Caco-2 (cell line): ENCODE measurements around the gene LRRC4. TPM values are rescaled to one million over a fixed set of nuclear protein-coding genes. Genes with fewer than 3 reads are reported as not detected.

Experiments
- BruUV-seq: library from RNA; stranded (reverse); fragments of 400-500 nt; replicated peaks from 2 replicates; lab custom pipeline; 2021; lab: Mats Ljungman, UMichigan
- CTCF ChIA-PET: fragments of 300-600 bp; sonication (Branson Sonifier 250); formaldehyde crosslinking; loops from one replicate; lab custom pipeline; 2022; ENCODE audit warnings: antibody characterized with exemption; lab: Charles Lee
- POLR2A ChIA-PET: fragments of 300-600 bp; sonication (Branson Sonifier 250); formaldehyde crosslinking; loops from one replicate; lab custom pipeline; 2022; ENCODE audit warnings: antibody characterized with exemption; lab: Charles Lee
- DNase-seq, 2 experiments: peaks; one replicate each; pipeline versions ENCODE4 v3.0.0 to v3.0.0-alpha.2; 2020 to 2022
- H3K27me3 ChIP-seq: replicated peaks from 2 replicates; pipeline ENCODE4 v1.6.0; 2011; ENCODE audit warnings: low read length; ENCODE audit not compliant: control insufficient read depth, insufficient read depth
- H3K36me3 ChIP-seq: 2 replicates; pipeline ENCODE4 v1.5.1; 2011; ENCODE audit warnings: low read length; ENCODE audit not compliant: control insufficient read depth, insufficient read depth
- H3K4me1 ChIP-seq: fragments of 250-450 bp; sonication (Bioruptor Pico); 2 replicates; pipeline ENCODE4 v1.5.1; 2020; ENCODE audit warnings: mild to moderate bottlenecking
- H3K4me3 ChIP-seq: 2 replicates; pipeline ENCODE4 v1.5.1; 2011; ENCODE audit warnings: low read depth, mild to moderate bottlenecking, control low read depth, low read length
- H3K9me3 ChIP-seq: fragments of 250-450 bp; sonication (Bioruptor Pico); 2 replicates; pipeline ENCODE4 v1.5.1; 2020; ENCODE audit warnings: mild to moderate bottlenecking, moderate library complexity
- H3K27ac Mint-ChIP-seq: one replicate; pipeline ENCODE4 v1.8.0; 2022; ENCODE audit warnings: mixed read lengths; ENCODE audit not compliant: unreplicated experiment
- H3K27me3 Mint-ChIP-seq: one replicate; pipeline ENCODE4 v1.8.0; 2022; ENCODE audit warnings: mixed read lengths; ENCODE audit not compliant: insufficient read depth, unreplicated experiment
- H3K36me3 Mint-ChIP-seq: one replicate; pipeline ENCODE4 v1.8.0; 2022; ENCODE audit warnings: mild to moderate bottlenecking, mixed read lengths; ENCODE audit not compliant: insufficient read depth, unreplicated experiment
- H3K4me1 Mint-ChIP-seq: one replicate; pipeline ENCODE4 v1.8.0; 2022; ENCODE audit warnings: low read depth, mixed read lengths; ENCODE audit not compliant: unreplicated experiment
- H3K4me3 Mint-ChIP-seq: one replicate; pipeline ENCODE4 v1.8.0; 2022; ENCODE audit warnings: mild to moderate bottlenecking, moderate library complexity, mixed read lengths; ENCODE audit not compliant: unreplicated experiment
- H3K9me3 Mint-ChIP-seq: one replicate; pipeline ENCODE4 v1.8.0; 2022; ENCODE audit warnings: mixed read lengths; ENCODE audit not compliant: unreplicated experiment
- CTCF ChIP-seq, 2 experiments: fragments of 200-600 bp in 1 of 2; IDR thresholded peaks; 1 replicate in 1 of 2; 2 replicates in 1 of 2; pipeline versions ENCODE4 v1.5.1 to v1.8.0; 2011 to 2022; ENCODE audit warnings: antibody characterized with exemption in 1 of 2, control low read depth in 1 of 2, inconsistent platforms in 1 of 2, low read depth in 1 of 2, low read length in 1 of 2, mild to moderate bottlenecking in 1 of 2, moderate library complexity in 1 of 2; ENCODE audit not compliant: insufficient read depth in 1 of 2, severe bottlenecking in 1 of 2, unreplicated experiment in 1 of 2
- intact Hi-C: fragments of 100-400 bp; cut with micrococcal nuclease; formaldehyde crosslinking; loops from one replicate; pipeline ENCODE4 v1.10.0; 2022; ENCODE audit not compliant: unreplicated experiment
- total RNA-seq: library from RNA; stranded (reverse); gene quantifications from 2 replicates; pipeline ENCODE4 v1.2.3, GENCODE V29; 2022

LRRC4 gene
- total RNA-seq, 1 experiment from 2014 or later, result not detected

GRCh38 chr7:128003787-128004186, 27.4 kb downstream of the LRRC4 start:
- peaks cover 95% of the 10 kb centered on the region for H3K36me3 Mint-ChIP-seq

GRCh38 chr7:128003167-128003566, 28.1 kb downstream of the LRRC4 start:
- intact Hi-C loops, result no loop called here
- H3K36me3 Mint-ChIP-seq, result peaks cover 95% of the 10 kb centered on the region
- no peak for TF ChIP-seq CTCF (IDR thresholded peaks at IDR 0.05; ENCODE audit: insufficient read depth in 1 of 2, low read depth in 1 of 2, low read length in 1 of 2, severe bottlenecking in 1 of 2, unreplicated experiment in 1 of 2)

More at GRCh38 chr7:128003787-128004186, 27.4 kb downstream of the LRRC4 start:
- TF ChIP-seq CTCF (IDR thresholded peaks at IDR 0.05; ENCODE audit: insufficient read depth in 1 of 2, low read depth in 1 of 2, low read length in 1 of 2, severe bottlenecking in 1 of 2, unreplicated experiment in 1 of 2), result no peak
- no peak for DNase-seq
- H3K27ac Mint-ChIP-seq, result no peak overlapping the region
- intact Hi-C loops, result no loop called here
- no peak overlapping the region for H3K4me3 ChIP-seq
- no peaks in the 10 kb centered on the region for H3K27me3 Mint-ChIP-seq
- H3K4me1 Mint-ChIP-seq, result peaks cover 12% of the 10 kb centered on the region
- no peaks in the 10 kb centered on the region for H3K9me3 Mint-ChIP-seq
- no peak overlapping the region for H3K4me3 Mint-ChIP-seq
- H3K9me3 ChIP-seq, result no peaks in the 10 kb centered on the region
- no TSS peak for BruUV-seq
- CTCF ChIA-PET, result no interaction called here
- H3K4me1 ChIP-seq, result peaks cover 20% of the 10 kb centered on the region
- POLR2A ChIA-PET, result no interaction called here
- no peaks in the 10 kb centered on the region for H3K27me3 ChIP-seq
- peaks cover 1% of the 10 kb centered on the region; the same call in 1 of the 2 replicates for H3K36me3 ChIP-seq

DNA sequence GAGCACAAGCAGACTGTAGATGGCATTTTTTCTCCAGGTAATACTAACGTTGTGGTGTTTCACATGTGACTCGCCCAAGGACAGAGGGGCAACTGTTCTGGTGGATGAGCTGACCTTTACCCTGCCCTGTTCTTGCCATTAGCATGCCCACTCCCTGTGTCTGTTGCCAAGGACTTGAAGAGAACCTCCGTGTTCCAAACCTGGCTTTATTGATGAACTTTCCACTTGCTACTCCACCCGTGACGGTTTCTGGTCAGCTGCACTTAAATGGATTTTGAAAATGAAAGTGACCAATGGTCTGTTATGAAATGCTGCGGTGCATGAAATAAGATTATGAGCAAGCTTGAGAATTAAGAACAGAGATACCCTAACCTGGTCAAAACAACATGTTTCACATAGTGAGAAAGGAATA, 30.4 kb downstream of the LRRC4 start:
- POLR2A ChIA-PET, result no interaction called here

More at GRCh38 chr7:128003167-128003566, 28.1 kb downstream of the LRRC4 start:
- Histone ChIP-seq H3K27me3 (no peaks in the 10 kb centered on the region), H3K36me3 (peaks cover 1% of the 10 kb centered on the region; the same call in 1 of the 2 replicates), H3K4me1 (peaks cover 20% of the 10 kb centered on the region), H3K9me3 (no peaks in the 10 kb centered on the region), H3K4me3 (no peak overlapping the region)
- H3K27me3 Mint-ChIP-seq, result no peaks in the 10 kb centered on the region
- H3K27ac Mint-ChIP-seq, result no peak overlapping the region
- peaks cover 17% of the 10 kb centered on the region for H3K4me1 Mint-ChIP-seq
- BruUV-seq, result no TSS peak
- CTCF ChIA-PET, result interaction anchor here (0.6 kb wide), 1 partner anchor 466 kb away, joined by 6 read pairs; no protein-coding TSS in a partner anchor
- no peak overlapping the region for H3K4me3 Mint-ChIP-seq
- POLR2A ChIA-PET, result no interaction called here
- H3K9me3 Mint-ChIP-seq, result no peaks in the 10 kb centered on the region
- no peak for DNase-seq

More for the DNA sequence above, 30.4 kb downstream of the LRRC4 start:
- Histone ChIP-seq H3K27me3 (no peaks in the 10 kb centered on the region), H3K9me3 (no peaks in the 10 kb centered on the region), H3K4me3 (no peak overlapping the region), H3K36me3 (no peaks in the 10 kb centered on the region), H3K4me1 (peaks cover 36% of the 10 kb centered on the region)
- peaks cover 38% of the 10 kb centered on the region for H3K4me1 Mint-ChIP-seq
- no peaks in the 10 kb centered on the region for H3K9me3 Mint-ChIP-seq
- H3K27ac Mint-ChIP-seq, result no peak overlapping the region
- H3K27me3 Mint-ChIP-seq, result no peaks in the 10 kb centered on the region
- peaks cover 89% of the 10 kb centered on the region for H3K36me3 Mint-ChIP-seq
- CTCF ChIA-PET, result no interaction called here
- DNase-seq, result no peak
- no TSS peak for BruUV-seq
- intact Hi-C loops, result no loop called here
- H3K4me3 Mint-ChIP-seq, result no peak overlapping the region
- TF ChIP-seq CTCF (IDR thresholded peaks at IDR 0.05; ENCODE audit: insufficient read depth in 1 of 2, low read depth in 1 of 2, low read length in 1 of 2, severe bottlenecking in 1 of 2, unreplicated experiment in 1 of 2), result no peak
